Ishikawa (cell line): Measurements from ENCODE around the gene UBE2D4.

Experiments used
- CEBPB ChIP-seq: IDR thresholded peaks from 2 replicates; pipeline ENCODE4 v1.6.1; 2012
- CREB1 ChIP-seq: IDR thresholded peaks from 2 replicates; pipeline ENCODE4 v1.6.1; 2012; ENCODE audit warnings: low read depth
- EP300 ChIP-seq: IDR thresholded peaks from 2 replicates; pipeline ENCODE4 v1.6.1; 2012; ENCODE audit warnings: borderline replicate concordance
- NFIC ChIP-seq: IDR thresholded peaks from 2 replicates; pipeline ENCODE4 v1.6.1; 2012
- RAD21 ChIP-seq: IDR thresholded peaks from 2 replicates; pipeline ENCODE4 v1.6.1; 2012; ENCODE audit warnings: low read depth
- TAF1 ChIP-seq: IDR thresholded peaks from 2 replicates; pipeline ENCODE4 v1.6.1; 2012; ENCODE audit warnings: low read depth, mild to moderate bottlenecking
- YY1 ChIP-seq: IDR thresholded peaks from 2 replicates; pipeline ENCODE4 v1.6.1; 2012; ENCODE audit warnings: low read depth
- ZBTB7A ChIP-seq: IDR thresholded peaks from 2 replicates; pipeline ENCODE4 v1.6.1; 2012; ENCODE audit warnings: low read depth
- TF ChIP-seq, protein P1 (sequence below): IDR thresholded peaks from 2 replicates; pipeline ENCODE4 v1.6.1; 2012

DNA sequence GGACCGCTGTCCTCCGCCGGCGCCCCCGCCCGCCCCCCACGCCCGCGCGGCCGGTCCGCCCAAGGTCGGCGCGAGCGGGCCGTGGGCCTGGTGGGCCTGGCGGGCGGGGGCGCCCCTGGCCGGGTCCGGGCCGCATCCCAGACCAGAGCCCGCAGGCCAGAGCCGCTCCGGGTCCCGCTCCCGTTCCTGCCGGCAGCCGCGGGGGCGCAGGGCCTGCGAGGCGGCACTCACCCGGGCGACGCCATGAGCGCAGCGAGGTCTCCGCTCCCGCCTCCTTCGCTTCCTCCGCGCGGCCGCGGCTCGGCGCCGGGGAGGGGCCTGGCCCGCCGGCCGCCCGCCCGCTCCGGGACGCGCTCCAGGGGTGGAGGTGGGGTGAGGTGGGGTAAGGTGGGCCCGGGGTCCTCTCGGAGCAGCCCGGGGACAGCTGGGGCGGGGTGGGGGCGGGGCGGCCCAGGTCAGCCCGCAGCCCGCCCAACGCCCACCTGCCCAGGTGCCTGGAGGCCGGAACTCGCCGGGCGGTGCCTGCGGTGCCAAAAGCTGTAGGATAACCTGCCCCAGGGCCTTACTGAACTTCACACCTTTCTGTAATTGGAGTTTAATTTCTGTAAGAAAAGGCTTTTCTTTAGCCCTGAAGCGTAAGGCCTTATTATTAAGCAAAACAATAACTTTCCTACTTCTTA lies 19.8 kb upstream of the UBE2D4 start, which contains the start of gene URGCP:
- TF ChIP-seq CREB1 (no peak), CEBPB (no peak), EP300 (no peak), YY1 (peak; percentile 78), NFIC (0 out of 2 replicates have a peak, but pooled peaks have one; percentile 23), TAF1 (peak; percentile 53; the same call in 1 of the 2 replicates), ZBTB7A (peak; percentile 43; the same call in 1 of the 2 replicates), RAD21 (no peak)
- TF ChIP-seq, protein P1, sequence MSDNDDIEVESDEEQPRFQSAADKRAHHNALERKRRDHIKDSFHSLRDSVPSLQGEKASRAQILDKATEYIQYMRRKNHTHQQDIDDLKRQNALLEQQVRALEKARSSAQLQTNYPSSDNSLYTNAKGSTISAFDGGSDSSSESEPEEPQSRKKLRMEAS = peak; percentile 57; the same call in 1 of the 2 replicates
